Stimulated activated CD4-positive, alpha-beta T cell treated with anti-CD3 and anti-CD28 coated beads, Interleukin-1b, Interleukin-23, amount 100 ng/mL, for 4 hours (primary cell): Measurements from ENCODE around the gene ARSB.

Source experiments
- DNase-seq, 2 donors: peaks; one replicate each; pipeline ENCODE4 v3.0.0-alpha.2; 2020; ENCODE audit warnings: low read depth in 2 of 2

ARSB gene

DNA sequence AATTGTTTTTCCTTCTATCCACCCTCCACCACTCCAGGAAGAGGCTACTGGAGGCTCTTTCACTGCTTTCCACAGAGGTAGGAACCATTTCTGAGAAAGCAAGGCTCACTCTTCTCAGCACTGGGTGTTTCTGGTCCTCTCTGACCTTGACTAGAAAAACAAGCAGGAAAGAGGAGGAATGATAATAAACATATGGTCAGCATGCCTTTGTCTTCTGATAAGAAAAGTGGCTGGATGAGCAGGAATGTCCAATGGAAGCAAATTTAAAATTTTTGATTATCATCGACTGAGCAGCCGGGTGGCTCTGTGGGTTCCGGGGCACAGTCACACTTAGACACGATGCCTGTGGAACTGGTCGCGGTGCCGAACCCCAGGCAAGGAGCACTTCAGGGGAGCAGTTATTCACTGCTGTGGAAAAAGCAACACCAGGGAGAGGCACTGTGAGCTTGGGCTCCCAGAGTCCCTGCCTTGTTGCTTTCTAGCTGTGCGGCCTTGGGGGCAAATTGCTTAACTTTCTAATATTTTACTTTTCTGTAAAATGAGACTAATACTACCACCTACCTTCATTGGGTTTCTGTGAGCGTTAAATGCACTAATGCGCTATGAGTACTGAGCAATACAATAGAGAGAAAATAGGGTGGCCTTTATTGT is 179.5 kb downstream of the ARSB start:
- DNase-seq: no peak

DNA sequence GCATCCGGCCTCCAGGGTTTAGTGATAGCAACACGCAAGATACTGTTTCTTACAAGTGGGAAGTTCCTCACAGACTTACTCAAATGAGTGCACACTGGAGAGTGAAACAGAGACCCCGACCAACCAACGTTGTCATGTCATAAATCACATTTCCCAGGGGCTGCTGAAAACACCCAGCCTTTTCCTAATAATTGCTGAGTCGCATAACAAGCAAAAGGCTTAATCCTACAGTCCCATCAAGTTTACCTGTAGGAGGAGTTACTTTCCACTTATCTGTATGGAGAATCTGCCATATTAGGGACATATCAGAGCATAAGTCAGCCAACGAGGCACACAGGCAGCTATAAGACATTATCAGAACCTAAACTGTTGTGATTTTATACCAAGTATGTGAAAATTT is 180.1 kb downstream of the ARSB start:
- DNase-seq: no peak

DNA sequence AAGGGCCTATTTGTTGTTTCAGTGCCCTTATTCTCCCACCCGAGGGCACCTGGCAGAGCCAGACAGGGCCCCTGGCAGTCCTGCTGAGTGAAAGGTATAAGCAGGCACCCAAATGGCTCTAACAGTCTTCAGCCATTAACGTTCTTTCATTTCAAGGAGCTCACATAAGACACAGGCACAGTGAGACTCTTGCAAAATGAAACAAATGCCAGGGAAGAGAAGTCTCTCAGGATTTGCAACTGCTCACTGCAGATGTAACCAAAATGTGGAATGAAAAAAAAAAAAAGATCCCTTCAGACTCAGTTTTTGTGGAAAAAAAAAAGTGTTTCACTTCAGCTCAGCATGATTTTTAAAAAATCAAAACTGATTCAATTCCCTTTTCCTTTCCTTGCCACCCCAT is 181.2 kb downstream of the ARSB start:
- no peak for DNase-seq

DNA sequence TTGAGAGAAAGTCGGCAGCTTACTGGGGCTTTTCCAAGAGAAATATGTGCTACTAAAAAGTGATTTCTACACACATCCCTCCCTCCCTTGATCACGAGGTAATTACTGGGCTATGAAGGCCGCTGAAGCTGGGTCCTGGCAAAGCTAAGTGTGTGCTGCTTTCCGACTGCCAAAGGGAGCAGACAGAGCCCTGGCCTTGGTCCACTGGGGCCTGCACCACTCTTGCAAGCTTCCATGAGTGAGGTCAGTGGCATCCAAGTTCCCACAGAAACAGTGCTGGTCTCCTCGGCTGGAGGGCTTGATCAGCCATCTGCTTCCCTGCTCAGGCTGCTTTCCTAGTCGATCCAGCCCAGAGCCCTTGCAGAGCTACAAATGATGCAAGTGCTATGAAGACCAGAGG is 181.8 kb downstream of the ARSB start:
- no peak for DNase-seq

DNA sequence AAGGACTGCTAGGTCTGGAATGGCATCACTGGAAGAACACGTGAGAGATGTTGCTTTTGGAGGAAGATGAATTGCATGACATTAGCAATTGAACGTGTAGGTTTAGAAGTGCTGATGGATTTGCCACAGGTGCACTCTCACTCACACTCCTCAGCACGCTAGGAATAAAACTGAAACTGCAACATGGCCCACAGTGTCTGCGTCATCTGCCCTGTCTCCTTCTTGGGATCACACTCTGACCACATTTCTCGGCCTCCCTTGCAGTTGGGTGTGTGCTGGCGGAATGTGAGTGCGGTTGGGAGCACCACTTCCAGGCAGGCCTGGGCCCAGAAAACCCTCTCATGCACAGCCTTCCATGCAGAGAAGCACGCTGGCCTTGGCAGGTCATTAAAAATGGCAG is 183.7 kb downstream of the ARSB start:
- DNase-seq: no peak

DNA sequence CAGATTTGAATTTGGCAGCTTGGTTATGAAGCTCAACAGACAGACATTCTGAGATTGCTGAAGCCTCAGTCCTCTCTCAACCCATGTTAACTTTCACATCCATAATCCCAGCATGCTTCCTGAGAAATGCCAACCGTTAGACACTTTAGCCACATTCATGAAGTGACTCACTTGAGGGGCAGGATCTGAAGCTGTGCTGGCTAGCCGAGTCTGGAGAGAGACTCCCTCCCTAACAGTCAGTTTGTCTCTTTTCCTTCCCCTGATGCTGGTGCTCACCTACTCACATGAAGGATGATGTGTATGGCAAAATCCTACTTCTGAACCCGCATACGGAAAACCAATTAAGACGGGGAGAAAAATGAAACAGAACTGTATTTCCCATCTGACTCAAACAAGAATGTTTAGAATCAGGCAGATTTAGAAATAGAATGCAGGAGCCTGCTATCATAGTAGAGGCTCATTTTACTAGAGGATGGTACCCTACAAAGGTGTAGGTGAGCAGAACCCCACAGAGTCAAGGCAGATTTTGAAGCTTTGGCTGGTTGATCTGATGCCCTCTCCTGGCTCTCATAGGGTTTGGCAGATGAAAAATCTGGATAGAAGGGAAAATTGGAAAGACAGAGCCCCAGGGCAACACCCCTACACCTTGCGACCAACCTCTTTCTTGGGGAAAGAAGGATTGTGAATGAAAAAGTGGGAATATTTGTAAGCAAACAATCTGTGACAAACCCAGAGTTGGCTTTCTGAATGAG is 185.7 kb downstream of the ARSB start:
- no peak for DNase-seq

DNA sequence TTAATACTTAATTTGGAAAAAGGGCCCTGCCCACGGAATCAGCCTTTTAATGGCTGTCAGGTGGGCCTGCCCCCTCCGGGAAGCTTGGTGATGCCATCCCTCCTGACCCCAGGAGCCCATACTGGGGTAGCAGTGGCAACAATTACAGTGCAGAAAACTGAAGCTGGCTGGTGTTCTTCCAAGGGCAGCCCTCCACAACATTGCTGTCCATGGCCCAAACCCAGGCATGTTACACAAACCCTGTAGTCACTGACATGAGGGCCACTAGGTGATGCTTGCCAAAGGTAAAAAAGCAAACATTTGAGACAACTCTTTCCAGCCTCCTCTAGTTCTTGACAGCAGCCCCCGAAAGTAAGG is 186.5 kb downstream of the ARSB start:
- no peak for DNase-seq

DNA sequence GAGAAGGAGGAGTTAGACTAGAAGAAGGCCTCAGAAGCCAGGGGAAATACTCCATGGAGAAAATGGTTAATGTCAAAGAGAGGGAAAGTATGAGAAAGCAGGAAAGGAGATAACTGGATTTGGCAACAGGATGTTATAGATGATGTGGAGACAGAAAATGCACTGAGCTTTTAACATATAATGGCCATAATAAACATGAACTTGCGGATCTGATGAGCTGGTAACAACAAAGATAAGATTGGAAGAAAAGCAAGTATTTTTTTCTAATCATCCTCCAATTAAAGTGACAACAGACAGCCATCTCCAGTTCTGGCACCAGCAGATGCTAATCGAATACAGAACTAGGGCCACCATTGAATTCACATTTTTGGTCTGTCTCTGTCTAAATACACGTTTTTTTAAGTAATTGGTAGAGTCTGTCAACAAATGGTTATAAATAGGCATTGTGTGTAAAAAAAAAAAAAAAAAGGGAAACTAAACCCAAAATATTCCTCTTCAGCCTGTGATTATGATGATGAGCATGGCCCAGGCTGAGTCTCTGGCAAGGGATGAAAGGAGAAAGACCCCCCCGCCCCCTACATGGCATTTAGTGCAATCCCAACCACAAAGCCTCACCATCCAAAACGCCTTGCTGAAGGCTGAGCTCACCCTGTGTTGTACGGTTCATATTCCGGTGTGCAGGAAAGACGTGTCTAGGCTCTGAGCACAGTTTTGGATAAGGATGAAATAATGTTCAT is 187.0 kb downstream of the ARSB start:
- no peak for DNase-seq

DNA sequence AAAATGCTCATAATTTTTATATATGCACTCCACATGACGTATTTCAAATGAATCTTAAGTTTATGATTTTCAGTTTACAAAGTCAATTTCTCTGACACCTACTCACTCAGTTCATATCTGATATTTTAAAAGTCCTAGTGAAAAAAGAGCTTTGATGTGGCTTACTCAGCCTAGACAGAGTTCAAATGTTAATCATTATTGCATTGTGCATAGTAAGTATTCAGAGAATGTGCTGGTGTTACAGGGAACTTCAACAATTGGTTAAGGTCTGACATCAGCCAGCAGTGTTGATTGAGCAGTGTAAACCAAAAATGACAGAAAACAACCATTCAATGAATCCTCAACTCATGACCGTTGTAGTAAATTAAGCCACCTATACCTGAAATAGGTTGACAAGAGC is 189.4 kb downstream of the ARSB start:
- no peak for DNase-seq

DNA sequence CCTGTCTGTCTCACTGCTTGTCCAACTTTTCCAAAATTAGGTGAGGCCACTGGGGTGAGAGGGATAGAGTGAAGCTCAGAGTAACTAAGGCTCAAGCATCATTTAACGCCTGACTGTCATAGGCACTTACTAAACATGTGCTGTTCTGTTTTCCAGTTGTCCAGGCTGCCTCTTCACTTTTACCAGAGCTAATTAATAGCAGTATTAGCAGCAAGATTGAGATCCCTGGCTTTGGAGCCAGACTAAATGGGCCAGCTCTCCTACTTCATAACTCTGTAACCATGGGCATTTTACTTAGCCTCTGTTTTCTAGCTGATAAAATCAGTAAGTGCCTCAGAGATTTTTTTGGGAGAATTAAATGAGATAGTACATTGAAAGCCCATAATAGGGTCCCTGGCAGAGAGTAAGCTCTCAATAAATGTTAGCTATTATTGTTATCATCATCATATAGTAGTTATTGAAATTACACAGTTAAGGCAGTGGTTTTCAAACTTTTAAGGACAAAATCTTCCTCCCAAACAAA is 190.4 kb downstream of the ARSB start:
- no peak for DNase-seq

DNA sequence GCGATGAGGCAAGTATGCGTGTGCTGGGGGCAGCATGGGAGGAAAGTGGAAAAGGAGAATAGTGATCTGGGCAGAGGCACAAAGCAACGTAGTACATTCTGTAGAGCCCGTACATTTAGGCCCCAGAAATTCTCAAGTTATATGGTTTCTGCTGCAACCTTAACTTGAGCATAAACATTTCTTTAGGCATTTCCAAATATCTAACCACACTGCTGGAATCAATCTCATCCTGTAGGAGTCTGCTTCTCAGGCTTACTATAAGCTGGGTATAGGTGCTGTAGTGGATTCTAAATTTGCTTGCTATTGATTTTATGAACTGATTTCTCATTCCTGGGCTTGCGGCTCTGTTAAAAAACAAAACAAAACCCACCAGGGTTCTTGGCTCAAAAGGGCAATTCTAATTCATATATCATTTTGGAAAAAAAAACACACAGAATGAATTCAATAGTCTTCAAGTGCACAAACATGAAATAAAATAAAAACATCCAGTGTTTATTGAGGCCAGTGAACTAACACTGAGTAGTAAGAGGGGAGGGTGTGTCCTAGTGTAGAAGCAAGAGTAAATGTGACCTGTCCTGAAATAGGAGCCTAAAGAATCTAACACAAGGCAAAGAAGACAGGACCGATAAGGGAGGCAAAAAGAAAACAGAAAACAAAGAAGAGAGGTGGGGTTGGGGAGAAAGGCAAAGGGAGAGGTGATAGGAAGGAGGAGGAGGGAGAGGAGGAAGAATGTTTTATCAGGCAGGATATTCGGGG is 191.0 kb downstream of the ARSB start:
- no peak for DNase-seq

DNA sequence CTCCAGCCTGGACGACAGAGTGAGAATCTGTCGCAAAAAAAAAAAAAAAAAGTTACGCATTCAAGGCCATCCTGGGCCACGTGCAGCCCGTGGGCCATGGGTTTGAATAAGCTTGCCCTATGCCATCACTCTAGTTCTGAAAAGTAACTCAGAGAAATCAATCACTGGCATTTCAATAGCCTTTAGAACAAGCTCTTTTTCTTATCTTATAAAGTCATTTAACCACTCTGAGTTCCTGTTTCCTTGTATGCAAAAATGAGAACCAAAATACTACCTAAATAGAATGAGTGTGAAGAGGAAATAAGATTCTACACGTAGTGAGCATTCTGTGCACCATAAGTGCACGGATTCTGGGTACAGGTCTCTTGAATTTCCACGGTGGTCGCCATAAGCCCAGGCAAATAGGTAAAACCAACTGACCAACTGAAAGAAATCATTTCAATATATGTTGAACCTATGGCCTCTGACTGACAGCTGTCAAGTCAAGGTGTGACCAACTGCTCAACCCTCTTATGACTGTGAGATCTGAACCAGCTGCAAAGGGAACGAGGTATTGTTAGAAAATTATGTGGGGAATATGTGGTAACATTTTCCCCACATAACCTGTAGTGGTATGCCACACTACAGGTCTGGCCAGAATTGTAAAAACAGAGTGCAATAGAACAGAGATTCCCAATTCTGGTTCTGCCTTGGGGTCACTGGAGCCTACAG is 192.6 kb downstream of the ARSB start:
- no peak for DNase-seq

DNA sequence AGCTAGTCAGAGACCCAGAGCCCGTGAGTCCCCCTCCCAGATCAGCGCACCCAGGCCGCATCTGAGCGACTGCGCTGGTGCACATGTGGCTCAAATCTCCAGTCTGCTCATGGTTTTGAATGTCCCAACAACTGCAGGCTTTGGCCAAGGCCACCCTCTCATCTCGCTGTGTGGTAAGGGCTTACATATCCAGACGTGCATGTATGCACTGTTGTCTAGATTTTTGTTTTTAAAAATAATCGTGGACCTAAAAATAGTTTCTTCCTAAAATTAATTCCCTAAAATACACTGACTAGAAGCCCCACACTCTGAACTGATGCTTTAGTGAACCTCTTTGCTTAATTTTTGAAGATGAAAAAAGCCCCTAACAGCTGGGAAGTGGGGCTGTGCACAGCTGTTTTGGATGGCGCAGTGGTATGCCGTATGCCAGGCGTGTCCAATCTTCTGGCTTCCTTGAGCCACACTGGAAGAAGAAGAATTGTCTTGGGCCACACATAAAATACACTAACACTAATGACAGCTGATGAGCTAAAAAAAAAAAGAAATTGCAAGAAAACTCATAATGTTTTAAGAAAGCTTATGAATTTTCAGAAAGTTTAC is 193.5 kb downstream of the ARSB start:
- DNase-seq: no peak

DNA sequence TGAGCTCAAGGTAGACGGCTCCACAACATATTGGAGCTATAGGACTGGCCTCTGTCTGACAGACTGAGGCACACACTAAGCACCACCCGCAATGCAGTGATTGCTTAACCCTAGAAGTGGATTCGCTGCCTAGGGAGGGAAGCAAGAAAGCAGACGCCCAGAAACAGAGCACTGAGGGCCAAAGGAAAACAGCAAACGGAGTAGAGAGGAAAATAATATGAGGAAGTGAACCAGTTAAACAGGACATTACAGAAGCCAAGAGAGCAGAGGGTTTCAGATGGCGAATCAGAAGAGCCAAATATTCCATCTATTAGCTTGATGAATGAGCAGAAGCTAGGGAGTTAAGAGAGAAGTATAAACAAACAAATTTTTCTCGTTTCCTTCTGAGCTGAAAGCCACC is 197.3 kb downstream of the ARSB start:
- no peak for DNase-seq

DNA sequence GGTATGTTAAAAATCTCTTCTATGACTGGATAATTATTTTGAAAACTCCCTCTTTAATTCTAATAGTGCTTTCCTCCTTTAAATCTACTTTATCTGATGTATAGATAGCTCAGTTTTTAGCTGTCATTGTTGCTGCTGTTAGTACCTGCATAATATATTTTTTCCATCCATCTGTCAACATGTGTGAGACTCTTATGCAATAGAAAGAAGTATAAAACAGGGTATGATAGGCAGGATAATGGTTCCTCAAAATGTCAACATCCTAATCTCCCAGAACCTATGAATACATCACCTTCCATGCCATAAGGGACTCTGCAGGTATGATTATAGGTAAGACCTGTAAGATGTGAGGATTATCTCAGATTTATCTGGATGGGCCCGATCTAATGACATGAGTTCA is 199.7 kb downstream of the ARSB start:
- no peak for DNase-seq

DNA sequence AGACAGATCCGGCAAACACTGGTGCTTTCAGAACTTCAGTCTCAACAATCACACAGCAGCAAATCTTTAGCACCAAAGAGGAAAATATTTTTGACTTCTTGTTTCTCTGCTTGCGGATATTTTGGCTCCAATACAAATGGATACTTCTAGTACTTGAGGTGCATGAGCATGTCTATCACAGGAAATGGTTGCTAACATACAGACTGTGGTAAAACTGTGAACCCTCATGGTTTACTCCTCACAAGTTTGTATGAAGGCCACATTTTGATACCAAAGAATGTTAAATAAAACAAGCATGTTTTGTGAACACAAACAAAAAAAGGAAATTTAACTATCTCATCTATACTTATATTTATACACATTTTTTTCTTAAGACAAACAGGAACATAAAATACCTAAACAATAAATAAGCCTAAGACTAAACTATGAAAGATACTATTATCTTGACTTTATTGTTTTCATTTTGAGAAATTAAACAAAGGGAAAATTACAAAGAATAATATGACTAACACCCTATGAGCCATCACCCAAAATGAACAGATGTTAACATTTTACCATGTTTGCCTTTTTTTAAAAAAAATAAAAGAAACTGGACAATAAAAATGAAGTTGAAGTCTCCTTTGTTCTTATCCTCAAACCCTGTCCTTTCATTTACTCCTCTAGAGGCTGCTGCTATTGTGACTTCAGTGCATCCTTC is 201.5 kb downstream of the ARSB start:
- DNase-seq: no peak

DNA sequence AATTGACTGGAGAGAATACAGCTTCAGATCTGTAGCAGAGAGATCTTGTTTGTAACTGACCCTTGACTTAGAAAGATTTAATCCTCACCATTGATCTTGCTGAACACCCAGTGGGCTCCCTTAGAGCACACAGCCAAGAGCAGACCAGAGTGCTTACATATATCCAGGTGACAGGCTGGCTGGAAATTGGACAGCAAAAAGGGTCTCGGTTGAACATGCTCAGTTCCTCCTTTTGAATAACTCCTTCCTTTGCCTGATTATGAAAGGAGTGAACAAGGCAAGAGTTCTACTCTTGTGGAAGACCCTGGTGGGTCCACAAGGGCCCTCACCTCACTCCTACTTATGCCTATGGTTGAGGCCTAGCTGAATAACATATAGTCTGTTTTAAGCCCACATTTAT is 202.4 kb downstream of the ARSB start:
- DNase-seq: no peak

DNA sequence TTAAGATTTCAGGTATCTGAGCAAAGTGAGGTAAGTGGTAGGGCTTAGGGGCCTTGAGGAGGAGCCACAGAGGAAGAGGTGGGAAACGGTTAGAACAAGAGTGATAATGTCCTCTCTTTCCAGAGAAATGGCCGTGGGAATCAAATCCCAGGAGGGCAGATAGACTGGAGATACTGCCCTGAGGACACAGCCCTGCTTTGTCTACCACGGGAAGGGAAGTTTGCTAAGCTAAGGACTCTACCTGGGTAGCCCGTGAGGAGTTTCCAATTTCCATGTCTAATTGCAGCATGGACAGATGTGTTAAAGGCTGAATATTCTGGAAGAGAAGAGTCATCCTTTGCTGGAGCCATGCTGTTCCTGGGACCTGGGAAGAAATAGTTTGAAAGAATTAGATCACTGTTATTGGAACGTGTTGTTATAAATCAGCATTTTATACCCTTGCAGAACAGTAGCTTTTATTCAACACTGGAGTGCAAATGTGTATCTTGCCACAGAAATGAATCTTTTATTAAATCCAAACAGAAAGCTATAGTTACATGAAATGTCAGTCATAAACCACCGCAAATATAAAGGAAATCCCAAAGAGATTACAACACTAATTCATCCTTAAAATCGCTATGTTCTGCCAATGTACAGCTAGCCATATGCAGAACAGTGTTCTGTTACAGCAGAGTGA is 203.4 kb downstream of the ARSB start:
- DNase-seq: no peak

DNA sequence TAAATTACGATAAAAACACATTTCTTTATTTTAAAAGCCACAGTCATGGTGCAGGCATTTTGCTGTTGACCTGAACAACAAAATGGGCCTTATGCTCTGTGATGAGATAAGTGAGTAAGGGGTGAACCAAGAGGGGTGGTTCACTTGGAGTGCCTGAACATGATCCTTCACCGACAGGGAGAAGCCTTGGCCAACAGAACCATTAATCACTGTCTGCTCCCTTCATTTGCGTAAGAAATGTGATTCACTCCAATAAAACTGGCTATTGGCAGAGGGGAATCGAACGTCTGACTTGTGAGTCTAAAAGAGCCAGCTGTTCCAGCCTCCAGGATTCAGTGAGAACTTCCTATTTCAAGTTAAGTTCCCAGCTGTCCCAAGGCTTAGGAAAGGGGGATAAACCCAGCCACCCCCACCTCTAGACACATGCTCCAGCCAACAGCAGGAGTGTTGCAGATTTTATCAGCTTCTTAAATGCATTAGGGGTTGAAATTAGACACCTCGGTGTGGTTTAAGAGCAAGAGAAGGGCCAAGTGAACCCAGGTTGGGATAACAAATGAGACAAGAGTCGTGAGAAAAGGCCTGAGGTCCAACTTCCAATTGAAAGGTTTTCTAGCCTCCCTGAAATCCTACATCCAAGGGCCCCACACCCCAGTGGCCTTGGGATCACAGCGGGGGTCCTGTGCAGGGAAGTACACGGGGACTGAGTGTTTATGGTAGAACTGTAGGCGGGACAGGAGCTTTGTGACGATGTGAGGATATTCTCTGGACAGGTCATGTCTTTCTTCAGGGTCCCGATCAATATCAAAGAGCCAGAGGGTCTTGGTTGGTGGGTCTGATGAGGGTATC is 205.1 kb downstream of the ARSB start:
- DNase-seq: no peak
